HG03457 (cell line): ENCODE results near the gene TTC28.
"Not testable (repeated sequence)": the region's sequence is repeated elsewhere in the genome, so short reads cannot be mapped to it uniquely, and the experiment has no call there.

Experiments used
- ATAC-seq: cut with Tn5 transposase; IDR thresholded peaks from one replicate; pipeline ENCODE4 v1.9.1; 2021; ENCODE audit warnings: moderate number of reproducible peaks; ENCODE audit not compliant: unreplicated experiment

TTC28 gene

DNA sequence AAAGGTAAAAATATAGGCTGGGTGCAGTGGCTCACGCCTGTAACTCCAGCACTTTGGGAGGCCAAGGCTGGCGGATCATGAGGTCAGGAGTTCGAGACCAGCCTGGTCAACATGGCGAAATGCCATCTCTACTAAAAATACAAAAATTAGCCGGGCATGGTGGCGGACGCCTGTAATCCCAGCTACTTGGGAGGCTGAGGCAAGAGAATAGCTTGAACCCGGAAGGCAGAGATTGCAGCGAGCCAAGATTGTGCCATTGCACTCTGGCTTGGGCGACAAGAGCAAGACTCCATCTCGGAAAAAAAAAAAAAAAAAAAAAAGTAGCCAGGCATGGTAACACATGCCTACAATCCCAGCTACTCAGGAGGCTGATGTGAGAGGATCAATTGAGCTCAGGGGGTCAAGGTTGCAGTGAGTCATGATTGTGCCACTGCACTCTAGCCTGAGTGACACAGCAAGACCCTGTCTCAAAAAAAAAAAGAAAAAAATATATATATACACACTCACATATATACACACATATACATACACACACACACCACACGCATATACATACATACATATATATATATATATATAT, 112.6 kb downstream of the TTC28 start:
- not testable (repeated sequence) for ATAC-seq

DNA sequence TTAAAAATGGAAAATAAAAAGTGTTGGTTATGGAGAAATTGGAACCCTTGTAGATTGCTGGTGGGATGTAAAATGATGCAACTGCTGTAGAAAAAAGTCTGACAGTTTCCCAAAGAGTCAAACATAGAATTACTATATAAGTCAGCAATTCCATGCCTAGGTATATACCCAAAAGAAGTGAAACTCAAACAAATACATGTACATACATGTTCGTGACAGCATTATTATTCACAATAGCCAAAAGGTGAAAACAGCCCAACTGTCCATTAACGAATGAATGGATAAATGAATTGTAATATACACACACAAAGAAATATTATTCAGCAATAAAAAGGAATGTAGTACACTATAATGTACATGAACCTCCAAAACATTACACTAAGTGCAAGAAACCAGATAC, 116.0 kb downstream of the TTC28 start:
- ATAC-seq, result no peak

DNA sequence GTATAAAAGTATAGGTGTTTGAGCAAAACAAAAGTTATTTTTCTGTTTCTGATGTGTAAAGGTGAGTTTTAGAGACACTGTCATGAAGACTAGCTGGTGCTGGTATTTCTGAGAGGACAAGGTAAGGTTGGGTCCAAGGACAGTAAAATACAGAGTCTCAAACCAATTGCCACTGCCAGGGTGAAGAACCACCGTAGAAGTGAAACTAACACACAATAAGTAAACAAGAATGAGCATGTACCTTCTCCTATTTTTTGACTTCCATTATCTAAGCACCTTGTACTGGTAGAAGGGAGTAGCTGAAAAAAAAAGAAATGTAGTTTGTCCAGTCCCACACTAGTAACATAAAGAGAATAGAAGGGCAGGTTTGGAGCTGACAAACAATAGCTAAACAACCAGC, 117.3 kb downstream of the TTC28 start:
- ATAC-seq, result no peak

DNA sequence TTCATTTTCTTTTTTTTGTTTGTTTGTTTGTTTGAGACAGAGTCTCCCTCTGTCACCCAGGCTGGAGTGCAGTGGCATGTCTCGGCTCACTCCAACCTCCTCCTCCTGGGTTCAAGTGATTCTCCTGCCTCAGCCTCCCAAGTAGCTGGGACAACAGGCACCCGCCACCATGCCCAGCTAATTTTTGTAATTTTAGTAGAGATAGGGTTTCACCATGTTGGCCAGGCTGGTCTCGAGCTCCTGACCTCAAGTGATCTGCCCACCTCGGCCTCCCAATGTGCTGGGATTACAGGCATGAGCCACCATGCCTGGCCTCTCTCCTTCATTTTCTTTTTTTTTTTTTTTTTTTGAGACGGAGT, 118.9 kb downstream of the TTC28 start:
- not testable (repeated sequence) for ATAC-seq

DNA sequence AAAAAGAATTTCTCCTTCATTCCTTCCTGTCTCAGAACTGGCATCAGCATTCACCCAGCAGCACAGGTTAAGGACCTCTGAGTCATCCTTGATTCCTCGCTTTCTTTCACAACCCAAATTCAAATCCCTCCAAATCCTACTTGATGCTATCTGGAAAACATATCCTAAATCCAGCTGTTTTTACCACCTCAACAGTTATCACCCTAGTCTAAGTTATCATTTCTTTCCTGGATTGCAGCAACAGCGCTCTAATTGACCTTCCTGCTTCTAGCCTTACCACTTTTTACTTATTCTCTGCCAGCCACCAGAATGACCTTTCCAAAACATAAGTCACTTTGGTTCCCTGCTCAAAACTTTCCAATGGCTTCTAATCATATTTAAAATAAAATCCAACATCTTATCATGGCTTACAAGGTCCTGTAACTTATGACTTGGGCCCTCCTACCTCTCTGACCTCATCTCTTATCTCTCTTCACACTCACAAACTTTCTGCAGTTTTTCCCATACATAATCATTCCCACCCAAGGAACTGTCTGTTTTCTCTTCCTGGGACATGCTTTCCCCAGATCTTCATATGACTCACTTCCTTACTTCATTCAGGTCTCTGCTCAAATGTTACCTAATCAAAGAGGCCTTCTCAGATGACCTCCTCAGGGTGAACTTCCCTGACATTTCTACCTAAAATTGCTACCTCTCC, 119.4 kb downstream of the TTC28 start:
- ATAC-seq, result no peak

DNA sequence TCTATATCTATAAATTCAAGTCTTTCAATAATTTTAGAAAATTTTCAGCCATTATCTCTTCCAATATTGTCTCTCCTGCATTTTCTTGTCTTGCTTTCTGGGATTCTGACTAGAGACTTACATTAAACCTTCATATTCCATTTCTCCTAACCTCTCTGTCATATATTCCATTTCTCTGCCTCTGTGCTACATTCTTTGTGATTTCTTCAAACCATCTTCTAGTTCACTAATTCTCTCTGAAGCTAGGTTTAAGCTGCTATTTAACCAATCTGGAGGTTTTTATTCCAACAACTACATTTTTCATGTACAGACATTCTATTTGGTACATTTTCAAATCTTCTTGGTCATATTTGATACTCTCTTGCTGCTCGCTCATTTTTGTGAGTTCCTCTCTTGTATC, 122.5 kb downstream of the TTC28 start:
- ATAC-seq, result no peak

DNA sequence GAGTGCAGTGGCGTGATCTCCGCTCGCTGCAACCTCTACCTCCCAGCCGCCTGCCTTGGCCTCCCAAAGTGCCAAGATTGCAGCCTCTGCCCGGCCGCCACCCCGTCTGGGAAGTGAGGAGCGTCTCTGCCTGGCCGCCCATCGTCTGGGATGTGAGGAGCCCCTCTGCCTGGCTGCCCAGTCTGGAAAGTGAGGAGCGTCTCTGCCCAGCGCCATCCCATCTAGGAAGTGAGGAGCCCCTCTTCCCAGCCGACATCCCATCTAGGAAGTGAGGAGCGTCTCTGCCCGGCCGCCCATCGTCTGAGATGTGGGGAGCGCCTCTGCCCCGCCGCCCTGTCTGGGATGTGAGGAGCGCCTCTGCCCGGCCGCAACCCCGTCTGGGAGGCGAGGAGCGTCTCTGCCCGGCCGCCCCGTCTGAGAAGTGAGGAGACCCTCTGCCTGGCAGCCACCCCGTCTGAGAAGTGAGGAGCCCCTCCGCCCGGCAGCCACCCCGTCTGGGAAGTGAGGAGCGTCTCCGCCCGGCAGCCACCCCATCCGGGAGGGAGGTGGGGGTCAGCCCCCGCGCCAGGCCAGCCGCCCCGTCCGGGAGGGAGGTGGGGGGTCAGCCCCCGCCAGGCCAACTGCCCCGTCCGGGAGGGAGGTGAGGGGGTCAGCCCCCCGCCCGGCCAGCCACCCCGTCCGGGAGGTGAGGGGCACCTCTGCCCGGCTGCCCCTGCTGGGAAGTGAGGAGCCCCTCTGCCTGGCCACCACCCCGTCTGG, 126.4 kb downstream of the TTC28 start:
- not testable (repeated sequence) for ATAC-seq

DNA sequence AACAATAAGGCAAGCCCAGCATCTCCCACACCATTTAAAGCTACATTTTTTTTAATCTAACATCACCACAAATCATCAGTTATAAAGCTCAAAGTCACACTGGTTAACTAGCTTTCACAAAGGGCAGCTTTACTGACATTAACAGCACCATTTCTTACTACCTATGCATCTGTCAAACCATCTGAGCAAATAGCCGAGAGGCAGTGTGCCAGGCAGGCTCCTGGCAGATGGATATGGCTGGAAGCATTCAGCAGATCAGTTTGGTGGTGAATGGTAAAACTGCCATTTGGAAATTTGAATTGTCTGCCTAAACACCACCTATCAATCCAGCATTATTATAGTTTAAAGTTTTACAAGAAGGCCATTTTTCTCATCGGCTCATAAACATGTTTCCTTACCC, 131.2 kb downstream of the TTC28 start:
- ATAC-seq, result no peak

DNA sequence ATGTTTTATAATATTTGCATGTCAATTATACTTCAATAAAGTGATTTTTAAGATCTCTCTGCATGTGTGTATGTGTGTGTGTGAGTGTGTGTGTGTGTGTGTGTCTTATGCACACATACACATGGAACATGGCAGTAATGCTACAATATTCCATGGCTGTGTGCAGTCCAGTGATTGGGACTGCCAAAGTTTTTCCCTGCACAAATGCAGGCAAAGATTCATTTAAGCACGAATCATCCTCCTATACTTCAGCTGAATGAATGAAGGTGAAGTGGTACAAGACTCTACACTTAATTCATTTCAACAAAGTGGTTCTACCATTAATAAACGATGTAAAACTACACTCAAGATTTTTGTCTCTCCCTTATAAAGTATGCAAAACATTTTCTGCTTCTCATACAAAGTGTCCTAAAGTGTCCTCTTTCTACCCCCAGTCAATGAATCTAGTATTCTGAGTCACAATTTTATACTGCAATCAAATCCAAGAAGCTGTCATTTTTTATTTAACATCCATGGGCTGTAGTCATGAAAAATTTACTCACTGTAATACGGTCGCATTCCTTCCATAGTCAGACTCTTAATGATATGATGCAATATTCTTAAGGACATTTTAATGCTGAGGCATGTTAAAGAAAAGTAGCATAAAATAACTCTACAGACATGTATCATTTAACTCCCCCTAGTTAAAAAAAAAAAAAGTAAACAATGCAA, 132.4 kb downstream of the TTC28 start:
- ATAC-seq, result no peak

DNA sequence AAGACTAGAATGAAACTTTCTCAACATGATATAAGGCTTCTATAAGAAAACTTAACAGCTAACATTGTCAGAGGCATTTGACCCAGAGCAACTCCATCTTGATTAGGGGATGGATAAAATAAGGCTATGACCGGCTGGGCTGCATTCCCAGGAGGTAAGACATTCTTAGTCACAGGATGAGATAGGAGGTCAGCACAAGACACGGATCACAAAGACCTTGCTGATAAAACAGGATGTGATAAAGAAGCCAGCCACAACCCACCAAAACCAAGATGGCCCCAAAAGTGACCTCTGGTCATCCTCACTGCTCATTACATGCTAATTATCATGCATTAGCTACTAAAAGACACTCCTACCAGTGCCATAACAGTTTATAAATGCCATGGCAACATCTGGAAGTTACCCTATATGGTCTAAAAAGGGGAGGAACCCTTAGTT, 135.2 kb downstream of the TTC28 start:
- no peak for ATAC-seq

DNA sequence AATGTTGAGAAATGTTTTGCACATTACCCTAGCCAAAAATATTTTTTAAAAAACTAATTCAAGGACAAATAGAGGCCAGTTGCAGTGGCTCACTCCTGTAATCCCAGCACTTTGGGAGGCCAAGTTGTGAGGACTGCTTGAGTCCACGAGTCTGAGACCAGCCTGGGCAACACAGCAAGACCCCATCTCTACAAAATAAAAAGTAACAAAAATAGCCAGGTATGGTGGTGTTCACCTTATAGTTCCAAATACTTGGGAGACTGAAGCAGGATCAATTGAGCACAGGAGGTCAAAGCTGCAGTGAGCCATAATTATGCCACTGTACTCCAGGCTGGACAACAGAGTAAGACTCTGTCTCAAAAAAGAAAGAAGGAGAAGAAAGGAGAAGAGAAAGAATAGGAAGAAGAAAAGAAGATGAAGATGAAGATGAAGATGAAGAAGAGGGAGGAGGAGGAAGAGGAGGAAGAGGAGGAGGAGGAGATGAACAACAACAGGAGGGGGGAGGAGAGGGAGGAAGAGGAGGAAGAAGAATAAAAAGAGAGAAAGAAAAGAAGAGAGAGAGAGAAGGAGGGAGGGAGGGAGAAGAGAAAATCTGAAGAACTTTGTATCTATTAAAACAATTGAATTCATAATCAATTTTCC, 136.5 kb downstream of the TTC28 start:
- ATAC-seq, result no peak

DNA sequence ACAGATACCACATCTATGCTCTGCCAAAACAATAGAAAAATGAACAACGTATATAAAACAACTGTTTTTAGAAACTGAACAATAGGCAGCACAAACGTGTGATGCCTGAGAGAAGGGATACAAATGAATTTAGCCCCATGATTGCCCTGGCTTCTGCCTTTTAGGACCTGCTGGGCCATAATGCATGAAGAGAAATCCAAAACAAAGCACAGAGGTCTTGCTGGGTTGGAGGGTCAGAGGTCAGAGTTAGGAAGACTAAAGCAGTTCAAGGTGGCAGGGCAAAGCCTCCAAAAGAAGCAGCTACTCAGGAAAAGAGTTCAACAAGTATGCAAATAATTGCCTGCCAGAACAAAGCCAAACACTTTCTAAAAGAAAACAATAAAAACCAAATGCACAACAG, 138.5 kb downstream of the TTC28 start:
- no peak for ATAC-seq

DNA sequence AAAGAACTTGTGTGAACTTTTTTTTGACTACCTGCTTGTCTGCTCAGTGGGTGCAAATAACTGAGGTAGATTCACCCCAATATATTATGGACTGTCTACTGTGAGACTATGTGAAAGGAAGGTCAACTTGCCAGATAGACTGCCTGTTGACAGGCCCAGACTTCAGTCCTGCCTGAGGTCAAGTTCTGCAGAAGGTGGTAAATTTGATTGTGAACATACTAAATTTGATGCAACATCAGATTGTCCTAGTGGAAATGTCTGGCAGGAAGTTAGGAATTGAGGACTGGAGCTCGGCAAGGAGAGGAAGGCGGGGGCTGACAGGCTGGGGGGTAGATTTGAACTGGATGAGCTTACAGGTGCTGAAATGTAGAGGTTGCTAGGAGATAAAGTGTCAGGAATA, 140.7 kb downstream of the TTC28 start:
- ATAC-seq, result no peak

DNA sequence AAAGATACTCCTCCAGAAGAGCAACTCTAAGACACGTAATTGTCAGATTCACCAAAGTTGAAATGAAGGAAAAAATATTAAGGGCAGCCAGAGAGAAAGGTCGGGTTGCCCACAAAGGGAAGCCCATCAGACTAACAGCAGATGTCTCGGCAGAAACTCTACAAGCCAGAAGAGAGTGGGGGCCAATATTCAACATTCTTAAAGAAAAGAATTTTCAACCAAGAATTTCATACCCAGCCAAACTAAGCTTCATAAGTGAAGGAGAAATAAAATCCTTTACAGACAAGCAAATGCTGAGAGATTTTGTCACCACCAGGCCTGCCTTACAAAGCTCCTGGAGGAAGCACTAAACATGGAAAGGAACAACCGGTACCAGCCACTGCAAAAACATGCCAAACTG, 149.1 kb downstream of the TTC28 start:
- ATAC-seq, result not testable (repeated sequence)

DNA sequence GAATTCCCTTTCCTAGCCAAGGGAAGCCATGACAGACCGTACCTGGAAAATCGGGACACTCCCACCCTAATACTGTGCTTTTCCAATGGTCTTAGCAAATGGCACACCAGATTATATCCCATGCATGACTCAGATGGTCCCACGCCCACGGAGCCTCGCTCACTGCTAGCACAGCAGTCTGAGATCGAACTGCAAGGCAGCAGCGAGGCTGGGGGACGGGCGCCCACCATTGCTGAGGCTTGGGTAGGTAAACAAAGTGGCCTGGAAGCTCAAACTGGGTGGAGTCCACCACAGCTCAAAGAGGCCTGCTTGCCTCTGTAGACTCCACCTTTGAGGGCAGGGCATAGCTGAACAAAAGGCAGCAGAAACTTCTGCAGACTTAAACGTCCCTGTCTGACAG, 150.5 kb downstream of the TTC28 start:
- not testable (repeated sequence) for ATAC-seq

DNA sequence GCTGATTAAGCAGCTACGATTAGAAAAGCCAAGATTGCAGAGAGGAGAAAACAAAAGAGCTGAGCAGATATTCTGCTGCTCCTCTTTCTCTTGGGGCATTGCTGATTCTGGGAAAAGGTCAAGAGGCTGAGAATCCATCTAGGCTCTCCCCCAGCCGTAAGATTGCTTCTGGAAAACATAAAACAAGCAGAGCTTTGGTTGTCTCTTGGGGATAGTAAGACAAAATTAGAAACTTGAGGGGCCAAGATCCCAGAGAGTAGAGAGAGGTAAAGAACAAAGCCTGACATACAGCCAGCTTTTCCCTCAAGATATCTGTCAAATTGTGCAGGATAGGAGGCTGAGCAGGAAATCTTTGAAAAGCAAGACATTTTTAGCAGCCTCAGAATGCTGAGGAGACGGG, 158.2 kb downstream of the TTC28 start:
- no peak for ATAC-seq

DNA sequence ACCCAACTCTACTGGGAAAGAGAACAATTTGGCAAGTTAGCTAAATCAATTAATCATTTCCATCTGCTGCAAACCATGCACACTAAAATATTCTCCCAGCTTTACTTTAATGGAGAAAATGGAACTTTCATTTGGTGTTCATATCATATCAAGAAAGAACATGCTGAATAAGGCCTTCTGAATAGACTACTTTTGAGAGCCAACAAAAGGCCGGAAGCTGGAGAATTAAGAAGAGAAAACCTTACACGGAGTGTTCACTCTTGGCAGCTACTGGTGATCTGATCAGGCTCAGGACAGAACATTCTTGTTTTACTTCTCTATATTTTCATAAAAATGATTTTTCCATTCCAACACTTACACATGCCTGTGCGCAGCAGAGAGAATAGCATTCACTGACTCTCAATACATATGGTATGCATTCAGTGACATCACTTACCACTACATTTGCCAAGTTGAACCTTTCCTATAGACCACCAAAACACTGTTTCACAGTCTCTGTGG, 165.3 kb downstream of the TTC28 start:
- no peak for ATAC-seq

DNA sequence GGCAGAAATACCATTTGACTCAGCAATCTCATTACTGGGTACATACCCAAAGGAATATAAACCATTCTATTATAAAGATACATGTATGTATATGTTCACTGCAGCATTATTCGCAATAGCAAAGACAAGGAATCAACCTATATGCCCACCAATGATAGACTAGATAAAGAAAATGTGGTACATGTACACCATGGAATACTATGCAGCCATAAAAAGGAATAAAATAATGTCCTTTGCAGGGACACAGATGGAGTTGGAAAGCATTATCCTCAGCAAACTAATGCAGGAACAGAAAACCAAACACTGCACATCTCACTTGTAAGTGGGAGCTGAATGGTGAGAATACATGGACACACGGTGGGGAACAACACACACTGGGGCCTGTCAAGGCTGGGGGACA, 167.3 kb downstream of the TTC28 start:
- not testable (repeated sequence) for ATAC-seq

DNA sequence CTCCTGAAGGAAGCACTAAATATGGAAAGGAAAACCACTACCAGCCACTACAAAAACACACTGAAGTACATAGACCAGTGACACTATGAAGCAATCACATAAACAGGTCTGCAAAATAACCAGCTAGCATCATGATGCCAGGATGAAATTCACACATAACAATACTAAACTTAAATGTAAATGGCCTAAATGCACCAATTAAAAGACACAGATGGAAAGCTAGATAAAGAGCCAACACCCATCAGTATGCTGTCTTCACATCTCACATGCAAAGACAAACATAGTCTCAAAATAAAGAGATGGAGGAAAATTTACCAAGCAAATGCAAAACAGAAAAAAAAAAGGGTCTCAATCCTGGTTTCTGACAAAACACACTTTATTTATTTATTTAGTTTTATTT, 171.7 kb downstream of the TTC28 start:
- ATAC-seq, result no peak

DNA sequence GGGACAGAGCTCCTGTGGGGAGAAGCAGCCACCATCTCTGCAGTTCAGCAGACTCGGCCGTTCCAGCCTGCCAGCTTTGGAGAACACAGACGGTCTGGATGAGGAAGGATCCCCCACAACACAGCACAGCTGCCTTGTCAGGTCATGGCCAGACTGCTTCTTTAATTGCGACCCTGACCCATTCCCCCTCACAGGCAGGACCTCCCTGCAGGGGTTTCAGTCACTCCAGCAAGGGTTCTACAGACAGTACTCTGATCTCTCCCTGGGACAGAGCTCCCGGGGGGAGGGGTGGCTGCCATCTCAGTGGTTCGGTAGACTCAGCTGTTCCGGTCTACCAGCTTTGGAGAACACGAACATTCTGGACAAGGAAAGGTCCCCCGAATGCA, 173.5 kb downstream of the TTC28 start:
- ATAC-seq, result no peak
